GM19043 (cell line): Measurements from ENCODE around the gene NTHL1.
"Not testable (repeated sequence)": the region's sequence is repeated elsewhere in the genome, so short reads cannot be mapped to it uniquely, and the experiment has no call there.

Experiments used
- ATAC-seq: cut with Tn5 transposase; IDR thresholded peaks from one replicate; pipeline ENCODE4 v1.9.1; 2021; ENCODE audit warnings: low read depth; ENCODE audit not compliant: unreplicated experiment

The NTHL1 gene

GRCh38 chr16:2015117-2015946, 32.3 kb downstream of the NTHL1 start:
- no peak for ATAC-seq

GRCh38 chr16:2013527-2013926, 34.1 kb downstream of the NTHL1 start:
- ATAC-seq, result no peak

- ATAC-seq, result not testable (repeated sequence)
Measured at GRCh38 chr16:2011726-2012125, 35.9 kb downstream of the NTHL1 start.

GRCh38 chr16:2009791-2010510, 37.7 kb downstream of the NTHL1 start, which contains the start of gene ZNF598:
TSS of gene ZNF598 (minus strand) at chr16:2009821.
- peak; percentile 90 for ATAC-seq

GRCh38 chr16:2009164-2009711, 38.4 kb downstream of the NTHL1 start:
- peak; percentile 24 for ATAC-seq

- no peak for ATAC-seq
Measured at GRCh38 chr16:2008631-2009163, 38.9 kb downstream of the NTHL1 start.

- ATAC-seq, result no peak
Measured at GRCh38 chr16:2008009-2008526, 39.6 kb downstream of the NTHL1 start.

- ATAC-seq, result no peak
Measured at GRCh38 chr16:2007081-2007836, 40.4 kb downstream of the NTHL1 start.

- ATAC-seq, result no peak
Measured at GRCh38 chr16:2006317-2006716, 41.3 kb downstream of the NTHL1 start.

- no peak for ATAC-seq
Measured at GRCh38 chr16:2005646-2006045, 42.0 kb downstream of the NTHL1 start.

- ATAC-seq, result no peak
Measured at GRCh38 chr16:2004795-2005517, 42.7 kb downstream of the NTHL1 start.

GRCh38 chr16:2003827-2004641, 43.6 kb downstream of the NTHL1 start:
- ATAC-seq, result no peak

GRCh38 chr16:2003231-2003826, 44.3 kb downstream of the NTHL1 start:
- no peak for ATAC-seq

- no peak for ATAC-seq
Measured at GRCh38 chr16:2002406-2003230, 45.0 kb downstream of the NTHL1 start.

GRCh38 chr16:2001456-2002355, 45.9 kb downstream of the NTHL1 start:
- no peak for ATAC-seq

- no peak for ATAC-seq
Measured at GRCh38 chr16:2001035-2001434, 46.6 kb downstream of the NTHL1 start.
